GOT3 (cell line): Measurements from ENCODE around the gene BPTF.
"Not testable (repeated sequence)": the region's sequence is repeated elsewhere in the genome, so short reads cannot be mapped to it uniquely, and the experiment has no call there.

ENCODE experiments used
- DNase-seq: peaks from one replicate; lab custom pipeline; 2025; ENCODE audit warnings: mixed read lengths; lab: John Stamatoyannopoulos, UW

Gene BPTF

DNA sequence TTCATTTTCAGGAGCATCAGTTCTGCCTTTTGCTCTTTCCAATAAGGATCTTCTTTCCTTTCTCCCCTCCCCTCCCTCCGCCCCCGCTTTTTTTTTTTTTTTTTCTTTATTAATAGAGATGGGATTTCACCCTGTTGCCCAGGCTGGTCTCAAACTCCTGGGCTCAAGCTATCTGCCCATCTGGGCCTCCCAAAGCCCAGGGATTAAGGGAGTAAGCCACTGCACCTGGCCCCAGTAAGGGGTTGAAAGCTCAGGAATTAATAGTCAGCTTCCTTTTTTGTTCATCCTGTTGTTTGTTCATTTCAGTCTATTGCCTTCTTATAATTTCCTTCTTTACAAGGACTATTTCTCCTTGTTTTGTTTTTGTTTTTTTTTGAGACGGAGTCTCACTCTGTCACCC, 178.9 kb downstream of the BPTF start:
- DNase-seq: no peak

DNA sequence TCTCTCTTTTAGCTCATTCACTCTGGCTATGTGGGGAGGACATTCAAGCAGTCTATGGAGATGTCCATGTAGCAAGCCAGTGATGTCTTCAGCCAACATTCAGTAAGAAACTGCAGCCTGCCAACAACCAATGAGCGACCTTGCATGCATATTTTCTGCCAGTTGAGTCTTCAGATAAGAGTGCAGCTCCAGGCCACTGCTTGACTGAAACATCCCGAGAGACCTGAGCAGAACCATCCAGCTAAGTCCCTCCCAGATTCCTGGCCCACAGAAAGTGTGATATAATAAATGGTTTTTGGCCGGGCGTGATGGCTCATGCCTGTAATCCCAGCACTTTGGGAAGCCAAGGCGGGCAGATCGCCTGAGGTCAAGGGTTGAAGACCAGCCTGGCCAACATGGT, 181.5 kb downstream of the BPTF start:
- DNase-seq: no peak

DNA sequence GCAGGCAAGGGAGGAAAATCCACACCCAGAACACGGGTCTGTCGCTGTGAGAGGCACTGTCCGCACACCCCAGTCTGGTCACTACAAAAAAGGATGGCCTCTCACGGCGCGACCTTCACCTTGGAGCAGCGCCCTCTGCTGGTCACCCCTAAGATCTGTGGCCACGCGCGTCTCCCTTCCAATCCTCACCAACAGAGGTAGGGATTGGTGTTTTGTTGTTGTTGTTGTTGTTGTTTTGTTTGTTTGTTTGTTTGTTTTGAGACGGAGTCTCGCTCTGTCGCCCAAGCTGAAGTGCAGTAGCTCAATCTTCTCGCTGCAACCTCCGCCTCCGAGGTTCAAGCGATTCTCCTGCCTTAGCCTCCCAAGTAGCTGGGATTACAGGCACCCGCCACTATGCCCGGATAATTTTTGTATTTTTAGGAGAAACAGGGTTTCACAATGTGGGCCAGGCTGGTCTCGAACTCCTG, 185.9 kb downstream of the BPTF start:
- no peak for DNase-seq

DNA sequence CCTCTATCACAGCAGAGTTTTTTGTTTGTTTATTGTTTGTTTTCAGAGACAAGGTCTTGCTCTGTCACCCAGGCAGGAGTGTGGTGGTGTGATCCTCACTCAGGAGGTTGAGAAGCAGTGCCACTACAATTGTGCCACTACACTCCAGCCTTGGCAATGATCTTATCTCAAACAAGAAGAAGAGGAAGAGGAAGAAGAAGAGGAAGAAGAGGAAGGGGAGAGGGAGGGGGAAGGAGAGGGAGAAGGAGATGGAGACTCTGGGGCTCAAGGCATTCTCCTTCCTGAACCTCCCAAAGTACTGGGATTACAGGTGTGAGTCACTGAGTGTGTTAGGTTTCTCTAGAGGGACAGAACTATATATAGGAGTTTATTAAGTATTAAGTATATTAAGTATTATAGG, 188.1 kb downstream of the BPTF start:
- DNase-seq: no peak

DNA sequence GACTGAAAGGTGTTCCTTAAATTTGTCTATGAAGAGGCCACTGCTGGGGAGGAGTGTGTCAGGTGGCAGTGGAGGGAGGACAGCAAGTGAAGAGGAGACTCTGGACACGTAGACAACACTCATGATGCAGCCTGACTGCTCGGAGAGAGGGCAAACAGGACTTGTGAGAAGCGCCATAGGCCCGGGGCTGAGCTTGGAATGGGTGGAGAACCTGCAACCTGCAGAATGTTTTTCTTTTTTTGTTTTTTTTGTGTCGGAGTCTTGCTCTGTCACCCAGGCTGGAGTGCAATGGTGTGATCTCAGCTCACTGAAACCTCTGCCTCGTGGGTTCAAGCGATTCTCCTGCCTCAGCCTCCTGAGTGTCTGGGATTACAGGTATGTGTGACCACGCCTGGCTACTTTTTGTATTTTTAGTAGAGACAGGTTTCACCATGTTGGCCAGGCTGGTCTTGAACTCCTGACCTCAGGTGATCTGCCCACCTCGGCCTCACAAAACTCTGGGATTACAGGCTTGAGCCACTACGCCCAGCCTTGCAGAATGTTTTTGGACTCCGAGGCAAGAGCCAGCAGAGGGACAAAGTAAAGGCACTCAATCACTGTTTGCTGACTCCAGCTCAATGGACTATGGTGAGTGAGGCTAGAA, 189.9 kb downstream of the BPTF start:
- DNase-seq: no peak

DNA sequence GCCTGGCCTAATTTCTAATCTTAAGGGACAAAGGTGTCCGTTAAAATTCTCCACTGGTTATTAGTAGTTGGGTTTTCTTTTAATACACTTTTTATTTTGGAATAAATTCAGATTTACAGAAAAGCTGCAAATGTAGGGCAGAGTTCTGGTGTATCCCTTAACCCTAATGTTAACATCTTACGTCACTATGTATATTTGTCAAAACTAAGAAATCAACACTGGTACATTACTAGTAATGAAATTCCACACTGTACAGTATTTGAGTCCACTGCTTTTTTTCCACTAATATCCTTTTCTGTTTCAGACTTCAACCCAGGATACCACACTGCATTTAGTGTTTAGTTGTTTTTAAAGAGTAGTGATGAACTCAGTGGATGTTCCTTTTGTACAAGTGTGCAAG, 191.5 kb downstream of the BPTF start:
- DNase-seq: no peak

DNA sequence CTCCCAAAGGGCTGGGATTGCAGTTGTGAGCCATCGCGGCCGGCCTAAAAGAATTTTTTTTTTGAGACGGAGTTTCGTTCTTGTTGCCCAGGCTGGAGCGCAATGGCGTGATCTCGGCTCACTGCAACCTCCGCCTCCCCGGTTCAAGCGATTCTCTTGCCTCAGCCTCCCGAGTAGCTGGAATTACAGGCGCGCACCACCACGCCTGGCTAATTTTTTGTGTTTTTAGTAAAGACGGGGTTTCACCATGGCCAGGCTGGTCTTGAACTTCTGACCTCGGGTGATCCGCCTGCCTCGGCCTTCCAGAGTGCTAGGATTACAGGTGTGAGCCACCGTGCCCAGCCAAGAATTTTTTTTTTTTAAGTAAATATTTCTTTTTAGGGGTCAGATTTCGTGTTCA, 193.2 kb downstream of the BPTF start:
- not testable (repeated sequence) for DNase-seq

DNA sequence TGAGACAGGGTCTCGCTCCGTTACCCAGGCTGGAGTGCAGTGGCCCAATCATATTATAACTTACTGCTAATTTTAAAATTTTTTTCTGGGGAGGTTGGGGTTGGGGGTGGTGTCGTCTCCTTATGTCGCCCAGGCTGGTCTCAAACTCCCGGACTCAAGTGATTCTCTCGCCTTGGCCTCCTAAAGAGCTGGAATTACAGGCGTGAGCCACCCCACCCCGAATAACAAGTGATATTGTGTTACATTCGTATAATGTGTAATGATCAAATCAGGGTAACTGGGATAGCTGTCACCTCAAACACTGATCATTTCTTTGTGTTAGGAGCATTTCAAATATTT, 194.0 kb downstream of the BPTF start:
- DNase-seq: no peak

DNA sequence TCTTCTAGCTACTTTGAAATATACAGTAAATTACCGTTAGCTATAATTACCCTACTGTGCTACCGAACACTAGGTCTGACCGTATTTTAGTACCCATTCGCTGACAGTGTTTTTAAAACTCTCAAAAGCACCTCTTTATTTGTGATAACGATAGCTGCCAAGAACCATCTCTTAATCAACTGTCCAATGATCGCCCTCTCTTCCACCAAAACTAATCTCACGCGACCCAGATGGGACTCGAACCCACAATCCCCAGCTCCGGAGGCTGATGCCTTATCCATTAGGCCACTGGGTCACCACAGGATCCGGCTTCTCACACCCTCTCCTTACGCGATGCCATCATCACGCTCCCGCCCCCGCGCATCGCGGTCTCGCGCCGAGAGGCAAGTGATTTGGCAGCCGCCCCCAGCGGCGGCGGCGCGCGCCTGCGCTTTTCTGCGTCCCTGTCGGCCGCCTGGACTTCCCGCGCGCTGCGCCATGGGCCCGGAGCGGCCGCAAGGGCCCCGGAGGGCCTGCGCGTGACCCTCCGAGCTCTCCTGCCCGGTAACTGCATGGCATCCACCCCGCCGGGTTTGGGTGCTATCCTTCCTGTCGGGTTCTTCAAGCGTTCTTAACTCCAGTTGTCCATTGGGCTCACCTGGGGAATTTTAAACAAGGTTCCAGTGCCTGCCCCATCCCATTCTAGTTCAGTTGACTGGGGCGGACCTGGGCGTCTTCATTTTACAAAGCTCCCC, 194.5 kb downstream of the BPTF start:
- peak; percentile 95 for DNase-seq

DNA sequence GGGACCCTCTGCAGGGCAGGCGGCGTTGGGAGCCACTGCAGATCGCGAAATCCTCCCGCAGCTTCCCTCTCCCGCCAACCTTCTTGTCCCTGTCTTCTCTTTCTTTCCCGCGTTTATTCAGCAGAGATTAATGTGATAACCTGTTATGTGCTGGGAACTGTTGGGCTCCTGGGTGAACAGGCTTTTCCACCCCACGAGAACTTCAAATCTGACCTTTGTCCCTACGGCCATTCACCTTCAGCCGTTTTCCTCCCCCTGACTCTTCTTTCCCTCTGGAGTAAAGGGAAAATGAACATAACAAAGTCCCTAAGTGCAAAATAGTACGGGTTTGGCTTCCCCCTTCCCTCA, 195.1 kb downstream of the BPTF start:
- no peak for DNase-seq

DNA sequence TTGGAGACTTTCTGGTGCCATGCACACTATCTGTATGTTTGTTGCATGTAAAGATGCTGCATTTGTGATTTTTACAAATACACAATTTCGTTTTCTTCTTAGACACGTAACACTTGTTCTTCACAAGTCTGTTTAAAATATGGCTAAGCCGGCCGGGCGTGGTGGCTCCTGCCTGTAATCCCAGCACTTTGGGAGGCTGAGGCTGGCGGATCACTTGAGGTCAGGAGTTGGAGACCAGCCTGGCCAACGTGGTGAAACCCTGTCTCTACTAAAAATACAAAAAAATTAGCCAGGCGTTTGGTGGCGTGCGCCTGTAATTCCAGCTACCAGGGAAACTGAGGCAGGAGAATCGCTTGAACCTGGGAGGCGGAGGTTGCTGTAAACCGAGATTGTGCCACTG, 195.5 kb downstream of the BPTF start:
- DNase-seq: not testable (repeated sequence)

DNA sequence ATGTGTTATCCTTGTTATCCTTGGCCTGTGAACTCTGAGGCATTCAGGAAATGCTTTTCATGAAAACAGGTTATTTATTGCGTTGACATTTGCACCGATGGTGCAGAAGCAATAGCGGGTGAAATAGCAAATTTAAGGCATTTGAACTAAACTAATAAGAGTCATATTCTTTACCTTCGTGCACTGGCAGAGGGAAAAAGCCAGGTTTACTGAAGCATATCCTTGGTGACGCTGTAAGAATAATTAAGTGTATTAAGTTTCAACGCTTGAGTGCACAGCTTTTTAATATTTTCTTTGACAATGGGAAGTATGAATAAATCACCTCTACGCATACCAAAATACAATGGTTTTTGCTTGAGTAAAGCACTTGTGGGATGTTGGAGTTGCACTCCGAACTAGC, 196.7 kb downstream of the BPTF start:
- DNase-seq: no peak

DNA sequence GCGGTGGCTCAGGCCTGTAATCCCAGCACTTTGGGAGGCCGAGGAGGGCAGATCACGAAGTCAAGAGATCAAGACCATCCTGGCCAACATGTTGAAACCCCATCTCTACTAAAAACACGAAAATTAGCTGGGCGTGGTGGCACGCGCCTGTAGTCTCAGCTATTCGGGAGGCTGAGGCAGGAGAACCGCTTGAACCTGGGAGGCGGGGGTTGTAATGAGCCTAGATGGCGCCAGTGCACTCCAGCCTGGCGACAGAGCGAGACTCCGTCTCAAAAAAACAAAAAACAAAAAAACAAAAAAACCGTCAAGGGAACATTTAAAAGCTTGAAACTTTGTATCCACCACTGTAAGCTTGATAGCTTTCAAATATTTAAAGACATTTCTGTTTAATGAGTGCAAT, 197.2 kb downstream of the BPTF start:
- not testable (repeated sequence) for DNase-seq

DNA sequence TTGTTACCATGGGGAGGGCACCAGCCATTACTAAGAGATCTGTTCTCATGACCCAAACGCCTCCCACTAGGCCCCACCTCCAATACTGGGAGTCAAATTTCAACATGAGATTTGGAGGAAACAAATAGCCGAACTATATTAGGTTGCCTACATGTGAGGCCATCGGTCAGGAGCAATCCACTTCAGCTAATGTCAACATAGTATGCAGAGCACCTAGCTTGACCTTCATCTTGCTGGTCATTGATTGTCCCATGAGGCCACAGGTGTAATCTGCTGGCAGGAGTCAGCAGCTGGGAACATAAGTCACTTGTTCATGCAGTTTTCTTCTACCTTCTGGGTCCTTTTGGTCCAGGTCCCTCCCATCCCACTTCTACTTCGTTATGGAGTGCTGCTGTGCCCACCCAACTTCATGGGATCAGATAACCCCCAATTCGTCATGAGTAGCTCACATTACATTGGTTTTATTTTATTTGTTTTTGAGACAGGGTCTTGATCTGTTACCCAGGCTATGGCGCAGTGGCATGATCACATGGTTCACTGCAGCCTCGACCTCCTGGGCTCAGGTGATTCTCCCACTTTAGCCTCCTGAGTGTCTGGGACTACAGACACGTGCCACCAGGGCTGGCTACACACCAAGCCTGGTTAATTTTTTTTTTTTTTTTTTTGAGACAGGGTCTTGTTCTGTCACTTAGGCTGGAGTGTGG, 204.4 kb downstream of the BPTF start:
- DNase-seq: no peak
